ENCODE measurements around the gene PGP.

PGP gene

DNA sequence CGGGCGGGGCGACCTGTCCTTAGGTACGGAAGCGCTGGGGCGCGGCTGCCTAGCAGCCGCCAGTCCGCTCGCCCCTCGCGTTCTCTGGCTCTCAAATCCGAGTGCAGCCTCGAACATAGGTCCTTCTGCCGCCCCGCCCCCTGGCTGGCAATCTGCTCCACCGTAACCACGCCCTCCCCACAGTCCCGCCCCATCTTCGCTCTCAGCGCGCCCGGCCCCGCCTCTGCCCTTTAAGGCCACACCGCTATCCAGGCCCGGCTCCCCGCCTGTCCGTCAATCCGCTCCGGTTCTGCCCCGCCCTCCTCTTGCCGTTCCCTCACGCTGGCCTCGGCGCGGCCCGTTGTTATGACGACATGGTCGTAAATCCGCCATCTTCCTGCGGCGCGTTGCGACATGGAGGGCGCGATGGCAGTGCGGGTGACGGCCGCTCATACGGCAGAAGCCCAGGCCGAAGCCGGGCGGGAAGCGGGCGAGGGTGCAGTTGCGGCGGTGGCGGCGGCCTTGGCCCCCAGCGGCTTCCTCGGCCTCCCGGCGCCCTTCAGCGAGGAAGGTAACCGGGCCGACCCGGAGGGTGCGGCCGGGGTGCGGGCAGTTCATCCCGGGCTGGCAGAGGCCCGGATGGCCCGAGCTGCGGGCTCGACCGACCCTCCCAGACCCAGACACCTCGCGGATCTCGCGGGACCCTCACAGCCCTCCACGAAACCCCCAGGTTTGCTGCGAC, 8.7 kb upstream of the PGP start, which contains the start of gene E4F1:
Gene E4F1, plus strand, starts transcription at position 371 of the 721 bp plus-strand sequence. Its CDS starts 23 bp downstream, at position 394.
- Mint-ChIP-seq H3K4me3 (peak within 1 kb of the TSS; percentile 78 to 86), H3K27me3 (no peaks in the 10 kb centered on the region), H3K36me3 (ENCODE audit: insufficient read depth) (peaks cover 18% of the 10 kb centered on the region), H3K9me3 (no peaks in the 10 kb centered on the region), H3K4me1 (ENCODE audit: low read depth in 2 of 2) (peaks cover 10 to 17% of the 10 kb centered on the region in 2 donors), H3K27ac (peak within 1 kb of the TSS; percentile 60 to 85)
- peak; percentile 96 to 99 (median 98) for DNase-seq
- ATAC-seq (replicated peaks): peak; percentile 96

DNA sequence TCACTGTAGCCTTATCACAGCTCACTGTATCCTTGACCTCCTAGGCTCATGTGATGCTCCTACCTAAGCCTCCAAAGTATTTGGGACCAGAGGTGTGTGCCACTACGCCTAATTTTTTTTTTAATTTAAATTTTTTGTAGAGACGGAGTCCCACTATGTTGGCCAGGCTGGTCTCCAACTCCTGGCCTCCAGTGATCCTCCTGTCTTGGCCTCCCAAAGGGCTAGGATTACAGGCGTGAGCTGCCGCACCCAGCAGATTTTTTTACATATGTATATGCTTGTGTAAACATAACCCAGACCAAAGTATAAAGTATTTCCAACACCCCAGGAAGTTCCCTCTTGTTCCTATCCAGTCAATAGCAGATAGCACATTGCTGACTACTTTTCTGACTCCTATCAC, 1.7 kb upstream of the PGP start:
- H3K4me3 Mint-ChIP-seq: peak overlapping the region; percentile 80 to 81
- ATAC-seq (replicated peaks): no peak
- H3K36me3 Mint-ChIP-seq (ENCODE audit: insufficient read depth): peaks cover 11% of the 10 kb centered on the region
- peaks cover 15 to 17% of the 10 kb centered on the region in 2 donors for H3K4me1 Mint-ChIP-seq (ENCODE audit: low read depth in 2 of 2)
- peak overlapping the region in 1 of 2 donors; percentile 77 for H3K27ac Mint-ChIP-seq
- DNase-seq: no peak
- no peaks in the 10 kb centered on the region for H3K9me3 Mint-ChIP-seq
- no peaks in the 10 kb centered on the region for H3K27me3 Mint-ChIP-seq

DNA sequence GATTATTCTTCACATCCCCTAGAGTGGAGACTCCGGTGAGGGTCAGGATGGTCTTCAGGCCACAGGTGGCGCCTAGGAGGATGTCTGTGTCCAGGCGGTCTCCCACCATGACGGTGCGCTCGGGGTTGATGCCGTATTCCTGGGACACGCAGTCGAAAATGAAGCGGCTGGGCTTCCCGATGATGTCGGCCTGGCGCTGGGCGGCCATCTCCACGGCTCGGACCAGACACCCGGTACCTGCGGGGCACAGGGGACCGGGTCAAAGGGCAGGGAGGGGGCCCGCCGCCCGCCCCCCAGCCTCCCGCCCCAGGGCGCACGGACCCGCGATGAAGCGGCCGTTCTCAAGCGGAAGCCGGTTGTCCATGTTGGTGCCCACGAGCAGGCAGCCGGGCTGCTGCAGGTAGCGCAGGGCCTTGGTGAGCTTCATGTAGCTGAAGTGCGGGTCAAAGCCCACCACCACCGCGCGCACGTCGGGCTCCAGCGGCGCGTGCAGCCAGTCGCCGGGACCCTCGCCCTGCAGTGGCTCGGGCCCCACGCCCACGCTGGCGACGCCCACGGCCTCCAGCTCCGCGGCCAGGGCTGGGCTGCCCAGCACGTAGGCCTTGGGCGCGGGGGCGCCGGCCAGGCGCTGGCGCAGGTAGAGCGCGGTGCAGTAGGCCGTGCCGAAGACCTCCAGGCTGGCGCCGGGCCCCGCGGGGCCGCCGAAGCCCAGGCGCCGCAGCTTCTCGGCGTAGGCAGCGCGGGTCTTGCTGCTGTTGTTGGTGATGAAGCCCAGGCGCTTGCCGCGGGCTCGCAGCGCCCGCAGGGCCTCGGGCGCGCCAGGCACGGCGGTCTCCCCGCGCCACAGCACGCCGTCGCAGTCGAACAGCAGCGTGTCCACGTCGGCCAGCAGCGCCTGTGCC, 572 bp downstream of the PGP start:
- Mint-ChIP-seq H3K4me3 (peak overlapping the region; percentile 62 to 68), H3K9me3 (no peaks in the 10 kb centered on the region), H3K27ac (peak overlapping the region; percentile 68 to 79), H3K27me3 (no peaks in the 10 kb centered on the region), H3K36me3 (ENCODE audit: insufficient read depth) (peaks cover 20% of the 10 kb centered on the region), H3K4me1 (ENCODE audit: low read depth in 2 of 2) (peaks cover 15 to 17% of the 10 kb centered on the region in 2 donors)
- DNase-seq (no peak), ATAC-seq (replicated peaks) (no peak)

DNA sequence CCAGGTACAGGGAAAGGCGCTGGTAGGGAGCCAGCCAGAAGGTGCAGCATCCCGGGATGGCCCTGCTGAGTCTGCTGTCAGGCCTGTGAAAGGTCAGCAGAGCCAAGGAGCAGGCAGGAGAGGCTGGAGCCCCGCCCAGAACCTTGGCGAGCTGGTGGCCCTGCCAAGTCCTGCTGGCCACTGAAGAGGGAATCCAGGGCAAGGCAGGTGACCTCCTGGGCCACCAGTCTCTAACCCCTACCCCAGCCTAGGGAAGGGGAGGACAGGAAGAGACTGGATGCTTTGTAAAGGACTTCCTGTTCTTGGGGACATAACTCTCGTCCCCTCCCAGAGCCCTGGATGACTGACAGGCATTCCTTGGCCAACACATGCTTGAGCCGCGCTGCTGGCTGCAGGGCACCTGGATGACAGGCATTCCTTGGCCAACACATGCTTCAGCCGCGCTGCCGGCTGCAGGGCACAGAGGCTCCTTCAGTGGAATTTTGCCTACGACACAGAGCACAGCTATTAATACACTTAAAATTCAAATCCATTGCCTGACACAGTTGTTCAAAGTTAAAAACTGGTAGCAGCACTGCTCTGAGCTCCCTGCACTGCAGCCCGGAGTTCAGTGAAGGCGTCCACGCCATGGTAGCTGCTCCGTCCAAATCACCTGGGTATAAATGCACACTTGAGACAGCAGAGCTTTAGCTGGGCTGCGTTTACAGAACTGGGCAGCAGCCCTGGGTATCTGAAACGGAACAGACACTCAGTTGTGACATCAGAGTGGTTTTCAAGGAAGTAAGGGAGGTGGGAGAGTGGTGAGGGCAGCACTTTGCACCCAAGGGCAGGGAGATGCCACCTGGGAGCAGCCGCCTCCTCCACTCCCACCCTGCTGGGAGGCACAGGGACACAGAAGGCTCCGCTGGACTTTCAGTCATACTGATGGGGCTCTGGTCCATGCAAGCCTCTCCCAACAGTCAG, 2.0 kb downstream of the PGP start:
- no peak for DNase-seq
- Mint-ChIP-seq H3K4me1 (ENCODE audit: low read depth in 2 of 2) (peaks cover 18 to 20% of the 10 kb centered on the region in 2 donors), H3K27ac (peak overlapping the region; percentile 68 to 79)

DNA sequence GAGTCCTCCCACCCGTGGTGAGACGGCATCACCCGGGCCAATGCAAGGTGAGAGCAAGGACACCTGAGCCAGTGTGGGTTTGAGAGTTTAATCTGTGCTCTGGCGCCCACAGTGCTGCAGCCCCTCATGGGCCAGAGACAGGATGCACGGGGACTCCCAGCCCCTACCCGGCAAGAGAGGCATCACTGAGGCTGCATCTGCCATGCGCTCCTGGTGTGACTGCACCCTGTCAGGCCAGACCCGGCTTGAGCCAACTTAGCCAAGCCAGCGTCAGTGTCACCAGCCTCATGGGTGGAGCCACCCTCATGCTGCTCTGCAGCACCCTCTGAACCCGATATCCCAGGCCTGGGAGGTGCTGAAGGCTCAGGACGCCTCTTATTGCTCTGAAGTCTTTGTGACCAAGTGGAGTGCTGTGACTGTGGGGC, 2.7 kb downstream of the PGP start:
- Mint-ChIP-seq H3K9me3 (no peaks in the 10 kb centered on the region), H3K4me1 (ENCODE audit: low read depth in 2 of 2) (peaks cover 22 to 24% of the 10 kb centered on the region in 2 donors), H3K4me3 (peak overlapping the region; percentile 18 to 34), H3K27ac (no peak overlapping the region), H3K36me3 (ENCODE audit: insufficient read depth) (peaks cover 27% of the 10 kb centered on the region), H3K27me3 (no peaks in the 10 kb centered on the region)
- no peak for ATAC-seq (replicated peaks)
- DNase-seq: no peak

More for the DNA sequence above, 2.0 kb downstream of the PGP start:
- Mint-ChIP-seq H3K36me3 (ENCODE audit: insufficient read depth) (peaks cover 24% of the 10 kb centered on the region), H3K9me3 (no peaks in the 10 kb centered on the region), H3K4me3 (peak overlapping the region; percentile 62 to 68), H3K27me3 (no peaks in the 10 kb centered on the region)
- ATAC-seq (replicated peaks): no peak

DNA sequence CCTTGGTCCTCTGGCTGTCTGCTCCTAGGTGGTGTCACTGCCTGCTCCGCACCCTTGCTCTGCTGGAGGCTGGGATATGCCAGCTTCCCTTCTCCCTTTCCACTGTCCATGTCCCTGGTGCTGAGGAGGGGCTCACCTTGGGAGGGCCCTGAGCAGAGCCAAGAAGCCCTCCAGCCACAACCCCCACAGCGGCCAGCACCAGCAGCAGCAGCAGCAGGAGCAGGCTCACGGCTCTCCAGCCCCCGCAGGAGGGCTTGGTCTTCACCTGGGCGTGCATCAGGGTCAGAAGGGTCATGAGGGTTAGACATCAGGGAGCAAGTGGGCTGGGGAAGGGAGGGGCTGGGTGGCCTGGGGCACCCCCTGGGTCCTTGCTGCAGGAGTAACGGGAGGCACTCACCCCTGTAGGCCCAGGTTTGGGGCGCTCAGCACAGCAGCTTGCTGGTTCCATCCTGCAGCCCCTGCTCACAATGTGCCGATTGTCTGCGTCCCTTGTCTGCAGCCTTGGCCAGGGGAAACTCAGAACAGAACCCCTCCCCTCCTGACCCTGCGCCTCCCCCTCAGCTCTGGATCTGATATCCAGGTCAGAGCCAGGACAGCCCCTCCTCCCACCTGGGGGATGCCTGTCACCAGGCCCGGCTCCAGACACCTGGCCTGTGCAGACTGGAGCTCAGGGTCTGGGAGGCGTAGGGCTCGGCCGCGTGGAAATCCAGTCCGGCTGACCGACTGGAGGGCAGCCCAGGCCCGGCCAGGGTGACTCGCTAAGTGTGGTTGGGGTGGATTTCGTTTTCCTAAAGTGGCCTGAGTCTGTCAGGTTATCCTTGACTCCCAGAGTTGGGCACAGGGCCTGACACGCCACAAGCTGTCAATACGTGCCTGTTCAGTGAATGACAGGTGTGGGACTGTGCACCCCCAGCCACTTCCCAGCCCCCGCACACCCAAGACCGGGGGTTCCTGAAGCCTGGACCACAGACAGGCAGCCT, 4.0 kb downstream of the PGP start, which contains the start of gene BRICD5:
Gene BRICD5, minus strand, starts transcription at position 478 of the 980 bp plus-strand sequence. Its CDS starts 30 bp downstream, at position 448.
- Mint-ChIP-seq H3K4me1 (ENCODE audit: low read depth in 2 of 2) (peaks cover 24 to 30% of the 10 kb centered on the region in 2 donors), H3K4me3 (peak within 1 kb of the TSS in 1 of 2 donors; percentile 34), H3K27ac (no peak within 1 kb of the TSS), H3K36me3 (ENCODE audit: insufficient read depth) (peaks cover 22% of the 10 kb centered on the region), H3K9me3 (no peaks in the 10 kb centered on the region), H3K27me3 (no peaks in the 10 kb centered on the region)
- ATAC-seq (replicated peaks) (no peak), DNase-seq (no peak)

DNA sequence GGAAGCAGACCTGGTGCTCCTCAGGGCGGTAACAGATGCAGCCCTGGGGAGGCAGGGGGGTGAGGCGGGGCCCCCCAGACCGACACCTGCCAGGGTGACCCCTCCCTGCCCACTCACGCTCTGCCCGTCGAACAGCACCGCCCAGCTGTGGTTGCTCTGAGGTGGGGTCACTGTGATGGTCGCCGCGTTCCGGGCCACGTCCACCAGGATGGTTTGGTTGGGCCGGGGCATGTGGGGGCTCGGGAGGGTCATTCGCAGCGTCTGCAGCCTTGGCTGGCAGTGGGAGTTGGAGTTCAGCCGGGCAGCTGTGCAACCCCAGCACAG, 4.7 kb downstream of the PGP start:
- Mint-ChIP-seq H3K36me3 (ENCODE audit: insufficient read depth) (peaks cover 25% of the 10 kb centered on the region), H3K27me3 (no peaks in the 10 kb centered on the region), H3K4me1 (ENCODE audit: low read depth in 2 of 2) (peaks cover 24 to 30% of the 10 kb centered on the region in 2 donors), H3K27ac (no peak overlapping the region), H3K9me3 (no peaks in the 10 kb centered on the region), H3K4me3 (no peak overlapping the region)
- no peak for ATAC-seq (replicated peaks)
- DNase-seq: no peak

DNA sequence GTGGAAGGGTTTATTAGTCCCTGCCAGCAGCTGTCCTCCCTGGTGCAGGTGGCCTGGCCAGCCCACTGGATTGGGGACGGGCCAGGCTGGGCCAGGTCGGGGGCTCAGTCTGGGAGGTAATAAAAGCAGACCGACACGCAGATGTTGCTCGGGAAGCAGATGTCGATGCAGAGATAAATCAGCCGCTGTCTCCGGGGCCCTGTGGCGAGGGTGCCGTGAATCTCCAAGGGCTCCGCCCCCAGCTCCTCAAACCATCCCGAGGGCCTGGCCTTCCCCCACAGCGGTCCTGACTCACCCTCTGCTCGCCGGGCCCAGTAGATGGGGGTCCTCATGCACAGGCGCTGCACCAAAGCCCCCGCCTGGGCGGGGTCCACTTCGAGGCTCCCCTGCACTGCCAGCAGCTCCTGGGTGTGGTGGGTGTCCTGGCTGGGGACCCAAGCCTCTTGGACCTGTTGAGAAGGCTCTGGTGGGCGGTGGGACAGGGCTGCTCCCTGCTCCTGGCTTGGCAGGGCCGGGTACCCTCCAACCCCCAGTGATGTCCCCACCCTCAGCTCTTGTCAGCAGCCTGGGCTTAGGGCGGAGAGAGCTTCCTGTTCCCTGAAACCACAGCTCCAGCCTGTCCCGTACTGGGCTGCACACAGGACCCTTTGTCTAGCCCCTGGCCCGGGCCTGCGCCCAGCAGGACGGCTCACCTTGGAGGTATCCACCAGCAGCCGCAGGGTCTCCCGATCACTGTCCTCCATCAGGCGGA, 5.2 kb downstream of the PGP start:
- Mint-ChIP-seq H3K4me1 (ENCODE audit: low read depth in 2 of 2) (peaks cover 27 to 34% of the 10 kb centered on the region in 2 donors), H3K36me3 (ENCODE audit: insufficient read depth) (peaks cover 21% of the 10 kb centered on the region), H3K27me3 (no peaks in the 10 kb centered on the region), H3K9me3 (no peaks in the 10 kb centered on the region), H3K27ac (no peak overlapping the region), H3K4me3 (no peak overlapping the region)
- no peak for DNase-seq
- ATAC-seq (replicated peaks): no peak

DNA sequence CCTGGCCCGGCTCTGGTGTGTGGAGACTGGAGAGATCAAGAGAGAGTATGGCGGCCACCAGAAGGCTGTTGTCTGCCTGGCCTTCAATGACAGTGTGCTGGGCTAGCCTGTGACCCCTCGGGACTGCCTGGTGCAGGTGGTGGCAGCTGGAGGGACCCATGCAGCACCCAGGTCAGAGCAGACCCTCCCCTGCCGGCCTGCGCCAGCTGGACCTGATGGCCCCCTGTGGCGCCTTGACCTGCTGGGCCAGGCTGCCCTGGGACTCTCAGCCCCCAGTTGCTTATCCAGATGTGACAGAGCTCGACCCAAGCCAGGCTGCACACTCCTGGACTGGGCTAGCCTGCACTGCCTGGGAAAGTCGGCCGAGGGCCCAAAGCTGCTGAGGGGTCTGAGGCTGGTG, 5.9 kb downstream of the PGP start:
- Mint-ChIP-seq H3K36me3 (ENCODE audit: insufficient read depth) (peaks cover 21% of the 10 kb centered on the region), H3K4me1 (ENCODE audit: low read depth in 2 of 2) (peaks cover 31 to 37% of the 10 kb centered on the region in 2 donors), H3K4me3 (no peak overlapping the region), H3K27me3 (no peaks in the 10 kb centered on the region), H3K27ac (no peak overlapping the region), H3K9me3 (no peaks in the 10 kb centered on the region)
- no peak for ATAC-seq (replicated peaks)
- no peak for DNase-seq

DNA sequence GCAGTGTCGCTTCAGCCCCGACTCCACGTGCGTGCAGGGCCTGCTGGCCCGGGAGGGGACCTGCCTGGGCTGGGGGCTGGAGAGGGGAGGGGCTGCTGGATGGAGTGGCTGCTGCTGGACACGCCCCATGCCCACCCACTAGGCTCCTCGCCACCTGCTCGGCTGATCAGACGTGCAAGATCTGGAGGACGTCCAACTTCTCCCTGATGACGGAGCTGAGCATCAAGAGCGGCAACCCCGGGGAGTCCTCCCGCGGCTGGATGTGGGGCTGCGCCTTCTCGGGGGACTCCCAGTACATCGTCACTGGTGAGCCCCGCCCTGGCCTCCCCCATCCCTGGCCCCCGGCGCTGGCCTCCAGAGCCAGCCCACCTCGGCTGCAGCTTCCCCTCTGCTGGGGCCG, 6.3 kb downstream of the PGP start:
- no peak overlapping the region for H3K4me3 Mint-ChIP-seq

DNA sequence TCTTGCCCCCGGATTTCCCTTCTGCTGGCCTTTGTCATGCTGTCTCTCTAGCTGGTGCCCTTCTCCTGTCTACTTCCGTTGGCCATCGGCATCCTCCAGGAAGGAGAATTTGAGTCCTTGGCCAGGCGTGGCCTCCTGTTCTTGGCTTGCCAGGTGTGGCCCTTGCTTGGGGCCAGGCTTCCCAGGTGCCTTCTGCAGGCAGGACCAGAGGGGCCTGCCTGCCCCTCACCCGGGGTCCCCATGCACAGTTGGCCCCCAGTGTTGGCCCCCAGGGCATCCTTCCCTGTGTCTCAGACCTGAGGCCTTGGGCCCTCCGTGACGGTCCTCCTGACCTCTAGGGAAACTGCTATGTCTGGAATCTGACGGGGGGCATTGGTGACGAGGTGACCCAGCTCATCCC, 6.8 kb downstream of the PGP start:
- Mint-ChIP-seq H3K36me3 (ENCODE audit: insufficient read depth) (peaks cover 21% of the 10 kb centered on the region), H3K9me3 (no peaks in the 10 kb centered on the region), H3K27me3 (no peaks in the 10 kb centered on the region), H3K27ac (peak overlapping the region in 1 of 2 donors; percentile 38), H3K4me3 (peak overlapping the region in 1 of 2 donors; percentile 54), H3K4me1 (ENCODE audit: low read depth in 2 of 2) (peaks cover 28 to 30% of the 10 kb centered on the region in 2 donors)
- ATAC-seq (replicated peaks): no peak
- no peak for DNase-seq

More for the DNA sequence above, 6.3 kb downstream of the PGP start:
- ATAC-seq (replicated peaks) (no peak), DNase-seq (no peak)
- Mint-ChIP-seq H3K27me3 (no peaks in the 10 kb centered on the region), H3K4me1 (ENCODE audit: low read depth in 2 of 2) (peaks cover 33% of the 10 kb centered on the region in 2 donors), H3K36me3 (ENCODE audit: insufficient read depth) (peaks cover 21% of the 10 kb centered on the region), H3K9me3 (no peaks in the 10 kb centered on the region), H3K27ac (no peak overlapping the region)
